ENCODE results near the gene MAP3K5.
A peak's percentile ranks its signal among the peaks of the same experiment; 100 is the strongest.

Gene MAP3K5

GRCh38 chr6:136525586-136526195 is 266.6 kb downstream of the MAP3K5 start:
- TF ChIP-seq CTCF (IDR thresholded peaks at IDR 0.05; ENCODE audit: insufficient read depth, missing control alignments), result no peak
- DNase-seq (ENCODE audit: insufficient read length, low spot score) (no peak), FAIRE-seq (no peak)

GRCh38 chr6:136524936-136525413 is 267.3 kb downstream of the MAP3K5 start:
- DNase-seq (ENCODE audit: insufficient read length, low spot score) (no peak), FAIRE-seq (no peak)
- no peak for TF ChIP-seq CTCF (IDR thresholded peaks at IDR 0.05; ENCODE audit: insufficient read depth, missing control alignments)

DNA sequence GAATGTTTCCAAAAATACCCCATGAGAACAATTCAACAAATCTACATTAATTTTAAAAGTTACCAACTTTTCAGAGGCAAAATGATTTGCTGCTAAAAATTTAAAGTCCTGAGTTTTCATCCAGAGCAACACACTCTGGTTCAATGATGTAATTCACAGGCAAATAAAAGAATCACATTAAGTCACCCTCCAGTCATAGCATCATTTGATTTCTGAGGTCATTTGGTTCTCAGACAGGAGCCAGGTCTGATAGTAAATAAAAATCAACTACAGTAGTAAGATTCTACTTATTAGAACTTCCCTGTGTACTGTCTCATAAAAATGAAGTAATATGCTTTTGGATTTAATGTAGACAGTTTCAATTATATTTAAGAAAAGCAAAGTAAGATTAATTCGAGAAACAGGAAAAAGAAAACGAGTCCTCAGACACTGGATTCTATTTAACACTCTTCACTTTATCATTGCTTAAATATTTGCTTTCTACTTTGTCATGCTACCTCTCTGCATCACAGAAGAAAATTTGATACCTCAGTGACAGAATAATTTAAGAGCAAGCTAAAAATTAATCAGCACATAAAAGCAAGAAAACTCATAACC is 267.8 kb downstream of the MAP3K5 start:
- no peak for FAIRE-seq
- TF ChIP-seq CTCF (IDR thresholded peaks at IDR 0.05; ENCODE audit: insufficient read depth, missing control alignments), result no peak

GRCh38 chr6:136523196-136523595 is 269.1 kb downstream of the MAP3K5 start:
- no peak for FAIRE-seq
- DNase-seq (ENCODE audit: insufficient read length, low spot score), result no peak
- no peak for TF ChIP-seq CTCF (IDR thresholded peaks at IDR 0.05; ENCODE audit: insufficient read depth, missing control alignments)

More for the DNA sequence above, 267.8 kb downstream of the MAP3K5 start:
- DNase-seq (ENCODE audit: insufficient read length, low spot score), result no peak

DNA sequence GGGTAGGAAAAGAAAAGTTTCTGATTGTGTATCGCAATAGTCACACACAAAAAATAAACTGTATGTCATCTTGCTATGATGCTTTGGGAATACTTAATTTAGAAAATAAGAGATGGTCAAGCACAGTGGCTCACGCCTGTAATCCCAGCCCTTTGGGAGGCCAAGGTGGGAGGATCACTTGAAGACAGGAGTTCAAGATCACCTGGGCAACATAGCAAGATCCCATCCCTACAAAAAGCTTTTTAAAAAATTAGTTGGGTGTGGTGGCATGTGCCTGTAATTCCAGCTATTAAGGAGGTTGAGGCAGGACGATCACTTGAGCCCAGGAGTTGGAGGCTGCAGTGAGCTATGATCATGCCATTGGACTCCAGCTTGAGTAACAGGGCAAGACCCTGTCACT is 269.6 kb downstream of the MAP3K5 start:
- no peak for TF ChIP-seq CTCF (IDR thresholded peaks at IDR 0.05; ENCODE audit: insufficient read depth, missing control alignments)
- FAIRE-seq (no peak), DNase-seq (ENCODE audit: insufficient read length, low spot score) (no peak)

GRCh38 chr6:136521911-136522310 is 270.4 kb downstream of the MAP3K5 start:
- DNase-seq (ENCODE audit: insufficient read length, low spot score), result no peak
- peak; percentile 85 for FAIRE-seq
- no peak for TF ChIP-seq CTCF (IDR thresholded peaks at IDR 0.05; ENCODE audit: insufficient read depth, missing control alignments)

GRCh38 chr6:136521427-136521826 is 270.9 kb downstream of the MAP3K5 start:
- no peak for TF ChIP-seq CTCF (IDR thresholded peaks at IDR 0.05; ENCODE audit: insufficient read depth, missing control alignments)
- FAIRE-seq (no peak), DNase-seq (ENCODE audit: insufficient read length, low spot score) (no peak)

All from D721Med (cell line).